ENCODE data around the gene DGCR8.

- TF ChIP-seq CTCF (IDR thresholded peaks at IDR 0.05; ENCODE audit: insufficient read depth, low read length, poor library complexity, severe bottlenecking) (no peak), EZH2phosphoT487 (conservative IDR thresholded peaks at IDR 0.05; ENCODE audit: low read length) (no peak)
These were observed 57.1 kb downstream of the DGCR8 start for GRCh38 chr22:20137113-20137512.

Data from SU-DHL-6 (cell line).